HG02981 (cell line): ENCODE results near the gene PHLDA2.

Experiments
- ATAC-seq: cut with Tn5 transposase; IDR thresholded peaks from one replicate; pipeline ENCODE4 v1.9.1; 2021; ENCODE audit warnings: mild to moderate bottlenecking, moderate library complexity; ENCODE audit not compliant: unreplicated experiment

PHLDA2 gene

DNA sequence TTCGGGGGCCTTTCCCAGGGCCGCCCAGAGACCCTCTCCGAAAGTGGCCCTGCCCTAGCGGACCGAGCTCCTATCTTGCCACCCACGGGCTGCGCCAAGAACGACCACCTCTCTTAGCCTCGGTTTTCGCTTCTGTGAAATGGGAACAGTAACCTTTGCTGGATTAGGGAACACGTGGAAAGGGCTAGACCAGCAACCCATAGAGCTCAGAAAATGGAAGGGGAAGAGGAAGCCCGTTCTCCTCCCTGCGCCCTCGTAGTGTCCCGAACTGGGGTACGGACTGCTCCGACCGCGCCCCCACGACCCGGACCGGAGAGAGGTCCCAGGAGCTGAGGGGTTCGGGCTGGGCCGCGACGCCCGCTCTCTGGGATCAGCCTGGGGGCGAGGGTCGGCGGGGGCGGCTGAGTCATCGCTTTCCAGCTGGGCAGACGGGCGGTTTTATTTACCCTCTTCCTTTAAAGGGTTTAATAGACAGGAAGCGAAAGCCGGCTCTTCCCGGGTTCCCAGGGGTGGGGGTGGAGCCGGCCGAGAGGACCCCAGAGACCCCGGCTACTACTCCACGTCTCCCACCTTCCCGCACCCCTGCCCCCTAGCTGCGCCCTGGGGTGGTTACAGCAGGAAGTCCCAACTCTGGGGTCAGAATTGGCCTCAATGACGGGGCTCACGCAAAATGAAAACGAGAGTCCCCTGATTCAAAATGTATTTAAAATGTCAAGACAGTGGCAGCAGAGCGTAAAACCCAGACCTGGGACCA is 907 bp upstream of the PHLDA2 start:
- ATAC-seq: no peak

- ATAC-seq: no peak
Measured at GRCh38 chr11:2929531-2929949, 320 bp upstream of the PHLDA2 start.

DNA sequence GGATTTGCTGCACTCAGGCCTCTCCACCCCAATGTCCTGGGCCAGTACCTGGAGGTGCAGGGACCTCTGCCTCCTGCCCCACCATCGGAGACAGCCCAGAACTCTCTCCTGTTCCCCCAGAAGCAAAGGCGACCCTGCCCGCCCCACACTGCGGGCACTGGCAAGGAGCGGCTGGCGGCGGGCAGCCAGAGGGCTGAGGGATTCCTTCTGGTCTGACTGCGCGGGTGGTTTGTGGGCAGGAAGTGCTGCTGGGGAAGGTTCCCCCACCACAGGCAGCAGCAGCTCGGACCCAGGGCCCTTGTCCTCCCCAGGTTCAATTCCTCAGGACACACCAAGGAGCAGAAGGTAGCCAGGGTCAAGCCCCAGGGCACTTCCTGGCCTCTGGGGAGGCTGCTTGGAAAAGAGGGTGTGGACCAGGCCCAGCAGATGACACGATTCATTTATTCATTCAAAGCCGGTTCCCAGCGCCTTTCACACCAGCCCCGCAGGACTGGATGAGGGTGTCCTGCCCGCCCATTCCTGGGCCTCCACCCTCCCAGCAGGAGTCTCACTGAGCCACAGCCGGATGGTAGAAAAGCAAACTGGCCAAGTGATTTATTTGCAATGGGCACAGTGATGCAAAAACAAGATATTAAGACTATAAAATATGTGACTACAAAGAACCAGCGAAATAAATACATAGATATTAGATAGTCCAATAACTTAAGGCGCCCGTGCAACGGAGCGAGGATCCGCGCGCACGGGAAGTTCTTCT is 1.2 kb downstream of the PHLDA2 start:
- no peak for ATAC-seq

- ATAC-seq: no peak
Measured at GRCh38 chr11:2927121-2927800, 2.0 kb downstream of the PHLDA2 start.

GRCh38 chr11:2926611-2927051 is 2.6 kb downstream of the PHLDA2 start:
- no peak for ATAC-seq

DNA sequence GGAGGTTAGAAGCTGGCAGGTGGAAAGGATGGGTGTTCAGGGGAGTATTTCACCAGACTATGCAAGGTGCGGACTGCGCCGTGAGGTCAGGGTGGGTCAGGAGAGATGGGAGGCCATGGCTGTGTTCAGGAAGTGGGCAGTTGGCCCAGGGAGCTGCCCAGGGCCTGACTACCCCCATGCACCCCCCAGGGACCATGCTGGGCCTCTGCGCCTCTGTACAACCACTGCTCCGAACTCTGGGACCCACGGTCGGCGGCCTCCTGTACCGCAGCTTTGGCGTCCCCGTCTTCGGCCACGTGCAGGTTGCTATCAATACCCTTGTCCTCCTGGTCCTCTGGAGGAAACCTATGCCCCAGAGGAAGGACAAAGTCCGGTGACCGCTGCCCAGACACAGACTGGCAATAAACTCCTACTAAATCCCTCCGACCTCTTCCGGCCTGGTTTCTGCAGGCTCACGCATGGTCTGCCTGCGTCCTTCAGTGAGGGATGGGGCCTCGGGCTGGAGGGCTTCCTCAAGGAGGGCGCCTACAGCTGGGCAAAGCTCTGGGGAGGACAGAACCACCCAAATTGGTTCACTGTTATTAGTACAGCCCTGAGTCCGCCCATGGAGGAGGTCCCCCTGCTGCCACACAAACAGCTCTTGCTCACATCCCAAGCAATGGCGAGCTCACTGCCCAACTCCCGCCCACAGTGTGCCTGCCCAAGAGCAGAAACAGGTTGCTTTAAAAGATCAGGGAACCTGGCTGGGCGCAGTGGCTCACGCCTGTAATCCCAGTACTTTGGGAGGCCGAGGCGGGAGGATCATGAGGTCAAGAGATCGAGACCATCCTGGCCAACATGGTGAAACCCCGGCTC is 4.2 kb downstream of the PHLDA2 start:
- no peak for ATAC-seq

DNA sequence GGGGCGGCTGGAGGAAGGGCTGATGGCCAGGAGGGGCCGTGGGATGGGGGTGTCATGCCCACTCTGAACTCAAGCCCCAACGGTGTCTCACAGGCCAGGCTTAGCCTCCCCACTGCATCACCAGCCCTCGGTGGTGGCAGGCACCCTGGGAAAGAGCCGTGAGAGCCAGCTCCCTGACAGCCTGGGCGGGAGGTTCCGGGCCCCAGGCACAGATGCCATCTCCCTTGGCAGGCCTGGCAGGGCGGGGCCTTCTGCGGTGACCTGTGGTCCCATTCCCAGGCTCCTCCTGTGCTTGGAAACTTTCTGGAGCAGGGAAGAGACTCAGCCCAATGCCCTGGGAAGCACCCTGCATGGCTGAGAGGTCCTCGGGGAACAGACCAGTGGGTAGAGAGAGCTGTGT is 4.8 kb downstream of the PHLDA2 start:
- ATAC-seq: no peak

GRCh38 chr11:2923446-2924375 is 5.5 kb downstream of the PHLDA2 start:
- ATAC-seq: no peak

DNA sequence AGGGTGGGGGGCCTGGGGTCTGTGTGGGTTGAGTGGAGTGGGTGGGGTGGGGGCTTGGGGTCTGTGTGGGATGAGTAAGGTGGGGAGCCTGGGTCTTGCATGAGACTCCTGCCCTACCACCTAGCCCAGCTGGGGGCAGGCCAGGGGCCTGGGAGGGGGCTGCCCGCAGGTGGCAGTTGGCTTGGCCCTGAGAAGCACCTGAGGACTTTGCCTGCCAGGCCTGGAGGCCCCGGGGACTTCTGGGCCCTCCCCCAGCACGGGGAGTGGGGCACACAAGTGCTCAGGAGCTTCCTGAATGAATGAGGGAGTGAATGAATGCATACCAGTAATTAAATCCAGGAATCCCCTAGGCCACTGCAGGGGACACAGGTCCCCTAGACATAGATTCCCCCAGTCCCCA is 6.6 kb downstream of the PHLDA2 start:
- no peak for ATAC-seq

DNA sequence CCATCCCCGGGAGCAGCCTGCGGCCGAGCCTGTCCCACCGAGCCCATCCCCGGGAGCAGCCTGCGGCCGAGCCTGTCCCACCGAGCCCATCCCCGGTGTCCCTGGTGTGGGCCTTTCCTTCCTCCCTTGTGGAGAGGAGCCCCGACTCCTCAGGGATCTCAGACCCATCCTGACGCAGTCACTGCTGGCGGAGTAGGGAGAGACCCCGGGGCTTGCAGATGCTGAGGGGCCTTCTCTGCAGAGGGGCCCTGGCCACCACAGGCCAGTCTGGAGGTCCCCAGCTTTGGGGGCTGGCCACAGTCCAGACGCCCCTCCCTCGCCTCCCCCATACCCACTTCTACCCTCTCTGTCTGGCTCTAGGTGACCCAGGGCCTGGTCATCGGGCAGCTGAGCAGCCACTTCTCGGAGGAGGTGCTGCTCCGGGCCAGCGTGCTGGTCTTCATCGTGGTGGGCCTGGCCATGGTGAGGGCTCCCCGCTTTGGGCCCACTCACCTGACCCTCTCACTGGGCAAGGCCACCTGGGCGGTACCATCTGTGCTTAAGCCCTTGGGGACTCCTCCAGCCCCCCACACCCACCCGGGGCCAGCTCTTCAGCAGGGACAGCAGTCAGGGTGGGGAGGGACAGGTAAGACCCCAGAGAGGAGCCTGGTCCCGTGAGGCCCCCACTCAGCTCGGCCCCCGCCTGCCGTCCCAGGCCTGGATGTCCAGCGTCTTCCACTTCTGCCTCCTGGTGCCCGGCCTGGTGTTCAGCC is 7.3 kb downstream of the PHLDA2 start:
- no peak for ATAC-seq

- no peak for ATAC-seq
Measured at GRCh38 chr11:2921261-2921660, 8.0 kb downstream of the PHLDA2 start.

GRCh38 chr11:2920343-2920742 is 8.9 kb downstream of the PHLDA2 start:
- ATAC-seq: no peak

GRCh38 chr11:2919837-2920236 is 9.4 kb downstream of the PHLDA2 start:
- no peak for ATAC-seq

DNA sequence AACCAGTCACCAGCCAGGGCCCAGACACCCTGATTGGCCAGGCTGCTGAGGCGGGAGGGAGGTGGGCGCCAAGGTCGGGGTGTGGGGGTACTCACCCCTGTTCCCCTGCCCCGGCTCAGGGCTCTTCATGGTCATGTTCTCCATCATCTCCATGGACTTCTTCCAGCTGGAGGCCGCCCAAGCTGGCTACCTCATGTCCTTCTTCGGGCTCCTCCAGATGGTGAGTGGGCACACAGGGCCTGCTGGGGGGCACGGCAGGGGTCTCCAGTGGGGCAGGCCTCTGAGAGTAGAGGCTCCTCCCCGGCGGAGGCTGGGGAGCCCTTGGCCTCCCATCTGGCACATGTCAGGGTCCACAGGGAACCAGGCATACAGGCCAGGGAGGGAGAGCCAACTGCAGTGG is 10.0 kb downstream of the PHLDA2 start:
- no peak for ATAC-seq

DNA sequence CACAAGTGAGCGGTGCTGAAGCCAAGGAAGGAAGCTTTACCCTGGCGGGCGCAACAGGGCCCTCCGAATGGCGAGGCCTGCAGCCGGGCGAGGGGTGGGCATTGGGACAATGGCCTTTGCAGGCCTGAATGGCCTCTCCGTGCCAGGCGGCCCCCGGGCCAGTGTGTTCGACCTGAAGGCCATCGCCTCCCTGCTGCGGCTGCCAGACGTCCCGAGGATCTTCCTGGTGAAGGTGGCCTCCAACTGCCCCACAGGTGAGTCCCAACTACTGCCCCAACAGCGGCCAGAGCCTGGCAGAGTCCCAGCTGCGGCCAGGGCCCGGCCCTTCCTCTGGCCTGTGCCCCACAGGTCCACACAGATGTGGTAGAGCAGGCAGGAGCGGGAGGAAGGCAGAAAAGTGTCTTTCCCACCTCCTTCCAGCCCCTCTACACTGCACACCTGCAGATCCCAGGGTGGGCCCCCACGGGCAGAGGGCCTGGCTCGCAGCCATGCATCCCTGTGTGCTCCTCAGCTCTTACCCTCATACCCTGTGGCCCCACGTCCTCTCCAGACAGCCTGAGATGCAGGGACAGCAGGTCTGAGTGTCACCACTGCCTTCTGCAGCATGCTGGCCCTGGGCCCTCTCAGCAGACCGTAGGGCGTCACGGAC is 11.3 kb downstream of the PHLDA2 start:
- ATAC-seq: no peak

DNA sequence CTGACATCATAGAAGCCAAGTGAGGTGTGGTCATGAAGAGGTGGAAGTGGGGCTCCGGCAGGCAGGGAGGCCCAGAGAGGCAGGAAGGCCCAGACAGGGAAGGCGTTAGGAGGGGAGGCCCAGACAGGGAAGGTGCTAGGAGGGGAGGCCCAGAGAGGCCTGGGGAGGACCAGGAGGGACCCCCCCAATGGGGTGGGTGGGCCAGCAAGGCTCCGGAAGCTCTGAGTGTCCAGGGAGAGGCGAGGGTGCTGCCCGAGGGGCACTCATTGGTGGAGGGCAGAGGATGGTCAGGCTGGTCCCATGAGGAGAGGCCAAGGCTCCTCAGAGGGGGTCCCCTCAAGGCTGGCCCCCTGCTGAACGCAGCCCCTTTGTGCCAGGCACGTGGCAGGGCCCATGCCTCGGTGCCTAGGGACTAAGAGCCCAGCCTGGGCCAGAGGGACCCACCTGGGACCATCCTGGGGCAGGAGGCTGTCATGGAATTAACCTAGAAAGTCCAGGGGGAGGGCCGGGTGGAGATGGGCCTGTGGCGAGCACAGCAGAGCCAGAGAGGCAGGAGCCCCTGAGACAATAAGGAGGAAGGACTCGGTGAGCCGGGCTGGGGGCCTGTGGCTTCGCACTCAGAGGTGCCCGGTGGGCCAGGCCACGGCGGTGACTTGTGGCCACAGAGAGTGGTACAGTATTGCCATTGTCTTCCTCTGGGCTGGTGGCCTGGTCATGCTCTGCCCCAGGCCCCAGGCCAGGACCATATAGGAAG is 12.2 kb downstream of the PHLDA2 start:
- ATAC-seq: no peak

GRCh38 chr11:2916114-2916891 is 12.9 kb downstream of the PHLDA2 start:
- ATAC-seq: no peak
